HEK293T (cell line): Measurements from ENCODE around the gene CTU2.

Source experiments
- CTCF ChIA-PET: fragments of 350-600 bp; formaldehyde crosslinking; extraction: SDS; loops from one replicate; lab custom pipeline; 2021; ENCODE audit warnings: antibody characterized with exemption, inconsistent platforms; lab: Yijun Ruan, JAX
- POLR2A ChIA-PET: fragments of 350-600 bp; formaldehyde crosslinking; extraction: SDS; loops from one replicate; lab custom pipeline; 2020; ENCODE audit warnings: antibody characterized with exemption, inconsistent platforms; lab: Yijun Ruan, JAX
- DNase-seq: peaks from one replicate; pipeline ENCODE4 v3.0.0; 2012; ENCODE audit warnings: mixed read lengths; ENCODE audit errors: extremely low spot score
- ARNT ChIP-seq: fragments of 450-650 bp; IDR thresholded peaks from 2 replicates; pipeline ENCODE4 v1.6.1; 2017; ENCODE audit warnings: mild to moderate bottlenecking
- BHLHE40 ChIP-seq: fragments of 450-650 bp; IDR thresholded peaks from 2 replicates; pipeline ENCODE4 v1.6.1; 2016; ENCODE audit warnings: mild to moderate bottlenecking, moderate library complexity, borderline replicate concordance
- CTBP1 ChIP-seq: fragments of 450-650 bp; IDR thresholded peaks from 2 replicates; pipeline ENCODE4 v1.6.1; 2016; ENCODE audit warnings: borderline replicate concordance
- ELF4 ChIP-seq: fragments of 450-650 bp; IDR thresholded peaks from 2 replicates; pipeline ENCODE4 v1.6.1; 2017; ENCODE audit warnings: antibody characterized with exemption
- FOXA1 ChIP-seq: fragments of 450-650 bp; IDR thresholded peaks from 2 replicates; pipeline ENCODE4 v1.6.1; 2016; ENCODE audit warnings: mild to moderate bottlenecking
- FOXK2 ChIP-seq: fragments of 450-650 bp; IDR thresholded peaks from 2 replicates; pipeline ENCODE4 v1.6.1; 2016; ENCODE audit warnings: mild to moderate bottlenecking
- FOXM1 ChIP-seq: fragments of 450-650 bp; IDR thresholded peaks from 2 replicates; pipeline ENCODE4 v1.6.1; 2017; ENCODE audit warnings: mild to moderate bottlenecking, borderline replicate concordance
- HDGF ChIP-seq: fragments of 450-650 bp; IDR thresholded peaks from 2 replicates; pipeline ENCODE4 v1.6.1; 2017; ENCODE audit warnings: antibody characterized with exemption, borderline replicate concordance
- L3MBTL2 ChIP-seq: fragments of 450-650 bp; conservative IDR thresholded peaks from 2 replicates; pipeline ENCODE4 v1.6.1; 2016; ENCODE audit warnings: mild to moderate bottlenecking
- LEF1 ChIP-seq: fragments of 450-650 bp; IDR thresholded peaks from 2 replicates; pipeline ENCODE4 v1.6.1; 2017; ENCODE audit warnings: mild to moderate bottlenecking, borderline replicate concordance
- NFRKB ChIP-seq: fragments of 450-650 bp; IDR thresholded peaks from 2 replicates; pipeline ENCODE4 v1.6.1; 2016; ENCODE audit warnings: mild to moderate bottlenecking, moderate library complexity
- PKNOX1 ChIP-seq: fragments of 450-650 bp; IDR thresholded peaks from 2 replicates; pipeline ENCODE4 v1.6.1; 2016
- SP1 ChIP-seq: fragments of 450-650 bp; IDR thresholded peaks from 2 replicates; pipeline ENCODE4 v1.6.1; 2017
- SUZ12 ChIP-seq: fragments of 450-650 bp; IDR thresholded peaks from 2 replicates; pipeline ENCODE4 v1.6.1; 2016; ENCODE audit warnings: mild to moderate bottlenecking
- TARDBP ChIP-seq: fragments of 450-650 bp; IDR thresholded peaks from 2 replicates; pipeline ENCODE4 v1.6.1; 2016
- ZNF384 ChIP-seq: fragments of 450-650 bp; IDR thresholded peaks from 2 replicates; pipeline ENCODE4 v1.6.1; 2016

The CTU2 gene

GRCh38 chr16:88742896-88743605 lies 36.7 kb downstream of the CTU2 start:
- DNase-seq = no peak
- POLR2A ChIA-PET = no interaction called here
- CTCF ChIA-PET = interaction anchor here (0.6 to 1.1 kb wide), 5 partner anchors 8 to 39 kb away, joined by 3 to 4 read pairs (median 3); no protein-coding TSS in a partner anchor
- no peak for TF ChIP-seq SUZ12
- no peak for TF ChIP-seq FOXK2
- TF ChIP-seq TARDBP = no peak
- no peak for TF ChIP-seq FOXA1
- no peak for TF ChIP-seq FOXM1
- TF ChIP-seq HDGF = no peak
- no peak for TF ChIP-seq PKNOX1
- TF ChIP-seq L3MBTL2 = no peak
- no peak for TF ChIP-seq LEF1
- TF ChIP-seq CTBP1 = no peak
- TF ChIP-seq ZNF384 = no peak
- TF ChIP-seq ARNT = no peak
- no peak for TF ChIP-seq NFRKB
- TF ChIP-seq BHLHE40 = no peak
- no peak for TF ChIP-seq SP1
- no peak for TF ChIP-seq ELF4

GRCh38 chr16:88743693-88744576 lies 37.6 kb downstream of the CTU2 start:
- POLR2A ChIA-PET = no interaction called here
- TF ChIP-seq SUZ12 = no peak
- TF ChIP-seq ZNF384 = no peak
- no peak for TF ChIP-seq ARNT
- TF ChIP-seq L3MBTL2 = no peak
- TF ChIP-seq NFRKB = no peak
- TF ChIP-seq TARDBP = no peak
- no peak for TF ChIP-seq HDGF
- TF ChIP-seq ELF4 = no peak
- no peak for TF ChIP-seq FOXA1
- TF ChIP-seq CTBP1 = no peak
- TF ChIP-seq LEF1 = no peak
- TF ChIP-seq BHLHE40 = no peak
- no peak for TF ChIP-seq FOXM1
- no peak for TF ChIP-seq FOXK2
- no peak for TF ChIP-seq PKNOX1
- no peak for TF ChIP-seq SP1
- DNase-seq = peak; percentile 90
- CTCF ChIA-PET = interaction anchor here (0.7 to 1.1 kb wide), 4 partner anchors 9 to 36 kb away, joined by 3 to 4 read pairs (median 4); no protein-coding TSS in a partner anchor

- TF ChIP-seq FOXM1 (no peak), ARNT (no peak), L3MBTL2 (no peak)
- DNase-seq = no peak
- POLR2A ChIA-PET = no interaction called here
- CTCF ChIA-PET = no interaction called here
These were observed 38.5 kb downstream of the CTU2 start for GRCh38 chr16:88744577-88745521.

- POLR2A ChIA-PET = interaction anchor here (0.9 kb wide), 1 partner anchor 53 kb away, joined by 4 read pairs; no protein-coding TSS in a partner anchor
- TF ChIP-seq ZNF384 = no peak
- TF ChIP-seq BHLHE40 = no peak
- TF ChIP-seq CTBP1 = no peak
- TF ChIP-seq FOXA1 = no peak
- no peak for TF ChIP-seq PKNOX1
- TF ChIP-seq NFRKB = no peak
- no peak for TF ChIP-seq TARDBP
- no peak for TF ChIP-seq ELF4
- TF ChIP-seq HDGF = no peak
- no peak for TF ChIP-seq FOXM1
- TF ChIP-seq LEF1 = no peak
- TF ChIP-seq SUZ12 = no peak
- TF ChIP-seq FOXK2 = no peak
- TF ChIP-seq L3MBTL2 = no peak
- TF ChIP-seq ARNT = no peak
- no peak for TF ChIP-seq SP1
- CTCF ChIA-PET = interaction anchor here (1.0 to 1.3 kb wide), 2 partner anchors 9 to 35 kb away, joined by 5 read pairs; no protein-coding TSS in a partner anchor
- DNase-seq = no peak
These were observed 40.2 kb downstream of the CTU2 start for GRCh38 chr16:88746506-88746905.
